ENCODE measurements around the gene TPBGL.
"Not testable (repeated sequence)": the region's sequence is repeated elsewhere in the genome, so short reads cannot be mapped to it uniquely, and the experiment has no call there.

TPBGL gene

GRCh38 chr11:75269896-75270295 is 29.3 kb downstream of the TPBGL start:
- no peak overlapping the region for H3K27ac ChIP-seq
- TF ChIP-seq ZFX (IDR thresholded peaks at IDR 0.05; ENCODE audit: borderline replicate concordance) (no peak), CTCF (IDR thresholded peaks at IDR 0.05) (no peak)

- TF ChIP-seq ZFX (IDR thresholded peaks at IDR 0.05; ENCODE audit: borderline replicate concordance), result no peak
- TF ChIP-seq CTCF (IDR thresholded peaks at IDR 0.05), result peak; percentile 55
Observed at GRCh38 chr11:75270896-75271418, 30.4 kb downstream of the TPBGL start.

GRCh38 chr11:75271730-75272129 is 31.2 kb downstream of the TPBGL start:
- no peak for TF ChIP-seq CTCF (IDR thresholded peaks at IDR 0.05)
- no peak for TF ChIP-seq ZFX (IDR thresholded peaks at IDR 0.05; ENCODE audit: borderline replicate concordance)
- no peak overlapping the region for H3K27ac ChIP-seq

More at GRCh38 chr11:75270896-75271418, 30.4 kb downstream of the TPBGL start:
- no peak overlapping the region for H3K27ac ChIP-seq

GRCh38 chr11:75272391-75272790 is 31.8 kb downstream of the TPBGL start:
- TF ChIP-seq ZFX (IDR thresholded peaks at IDR 0.05; ENCODE audit: borderline replicate concordance) (no peak), CTCF (IDR thresholded peaks at IDR 0.05) (no peak)
- H3K27ac ChIP-seq, result no peak overlapping the region

- H3K27ac ChIP-seq, result no peak overlapping the region
- no peak for TF ChIP-seq ZFX (IDR thresholded peaks at IDR 0.05; ENCODE audit: borderline replicate concordance)
- TF ChIP-seq CTCF (IDR thresholded peaks at IDR 0.05), result no peak
Observed at GRCh38 chr11:75272821-75273301, 32.3 kb downstream of the TPBGL start.

- TF ChIP-seq CTCF (IDR thresholded peaks at IDR 0.05), result no peak
- no peak for TF ChIP-seq ZFX (IDR thresholded peaks at IDR 0.05; ENCODE audit: borderline replicate concordance)
- no peak overlapping the region for H3K27ac ChIP-seq
Observed at GRCh38 chr11:75273411-75274391, 33.1 kb downstream of the TPBGL start.

GRCh38 chr11:75274716-75275115 is 34.1 kb downstream of the TPBGL start:
- H3K27ac ChIP-seq, result not testable (repeated sequence)
